Panc1 (cell line): ENCODE measurements around the gene FHAD1. TPM values are rescaled to one million over a fixed set of nuclear protein-coding genes. Genes with fewer than 3 reads are reported as not detected.

Source experiments
- ATAC-seq: fragments of 200-7000 bp; cut with Tn5 transposase; 2 replicates; pipeline ENCODE4 v1.9.1; 2020; ENCODE audit warnings: mild to moderate bottlenecking, moderate library complexity
- BruUV-seq: library from RNA; stranded (reverse); fragments of 400-500 nt; replicated peaks from 2 replicates; lab custom pipeline; 2021; lab: Mats Ljungman, UMichigan
- CTCF ChIA-PET: fragments of 300-600 bp; sonication (Branson Sonifier 250); formaldehyde crosslinking; loops from one replicate; lab custom pipeline; 2022; ENCODE audit warnings: antibody characterized with exemption; lab: Charles Lee
- POLR2A ChIA-PET: fragments of 300-600 bp; sonication (Branson Sonifier 250); formaldehyde crosslinking; loops from one replicate; lab custom pipeline; 2022; ENCODE audit warnings: antibody characterized with exemption; lab: Charles Lee
- DNase-seq: peaks from one replicate; pipeline ENCODE4 v3.0.0-alpha.2; 2010; ENCODE audit warnings: low read depth, low spot score
- H3K27ac ChIP-seq: 2 replicates; pipeline ENCODE4 v1.5.1; 2011; ENCODE audit warnings: mild to moderate bottlenecking, low read length, inconsistent platforms
- H3K27me3 ChIP-seq: fragments of 200-500 bp; sonication (Bioruptor generic); 2 replicates; pipeline ENCODE4 v1.6.0; 2014; ENCODE audit warnings: low read length, inconsistent platforms; ENCODE audit not compliant: control insufficient read depth, insufficient read depth
- H3K36me3 ChIP-seq: fragments of 200-500 bp; sonication (Bioruptor generic); 2 replicates; pipeline ENCODE4 v1.5.1; 2014; ENCODE audit warnings: inconsistent platforms, mild to moderate bottlenecking, low read length, moderate library complexity; ENCODE audit not compliant: control insufficient read depth, insufficient read depth
- H3K4me1 ChIP-seq: 2 replicates; pipeline ENCODE4 v1.5.1; 2011; ENCODE audit warnings: inconsistent platforms, mild to moderate bottlenecking, low read length, moderate library complexity; ENCODE audit not compliant: control insufficient read depth, insufficient read depth
- H3K4me3 ChIP-seq, 2 experiments: 2 replicates each; pipeline ENCODE4 v1.5.1; 2011 to 2012; ENCODE audit warnings: low read depth in 2 of 2, low read length in 2 of 2, mild to moderate bottlenecking in 2 of 2, inconsistent platforms in 1 of 2, moderate library complexity in 1 of 2
- H3K9me3 ChIP-seq: fragments of 200-500 bp; sonication (Bioruptor generic); 2 replicates; pipeline ENCODE4 v1.5.1; 2014; ENCODE audit warnings: low read depth, mild to moderate bottlenecking, inconsistent platforms, low read length, moderate library complexity; ENCODE audit not compliant: control insufficient read depth, insufficient read depth
- CTCF ChIP-seq: fragments of 450-650 bp; IDR thresholded peaks from 2 replicates; pipeline ENCODE4 v1.5.1; 2017; ENCODE audit warnings: mild to moderate bottlenecking
- POLR2AphosphoS5 ChIP-seq: IDR thresholded peaks from 2 replicates; pipeline ENCODE4 v1.6.1; 2012; ENCODE audit warnings: mild to moderate bottlenecking, low read depth, low read length, moderate library complexity
- SIN3A ChIP-seq: IDR thresholded peaks from 2 replicates; pipeline ENCODE4 v1.6.1; 2012; ENCODE audit warnings: low read depth, mild to moderate bottlenecking, low read length, moderate library complexity, borderline replicate concordance; ENCODE audit not compliant: insufficient read depth
- TCF7L2 ChIP-seq: IDR thresholded peaks from 2 replicates; pipeline ENCODE4 v1.6.1; 2011; ENCODE audit warnings: mild to moderate bottlenecking, low read depth, low read length, inconsistent platforms
- in situ Hi-C: cut with HindIII; loops from 2 replicates; pipeline ENCODE4 v1.10.0; 2016; ENCODE audit warnings: low sequenced_read_pairs, low pct_unique_long_range_greater_than_20kb
- intact Hi-C: fragments of 100-400 bp; cut with micrococcal nuclease; formaldehyde crosslinking; loops from one replicate; pipeline ENCODE4 v1.10.0; 2022; ENCODE audit not compliant: unreplicated experiment
- total RNA-seq: library from RNA; stranded (reverse); gene quantifications from one replicate; pipeline ENCODE4 v1.2.1, GENCODE V29; 2021; ENCODE audit not compliant: unreplicated experiment
- TF ChIP-seq, protein P1 (sequence below), 2 experiments: IDR thresholded peaks; 2 replicates each; pipeline ENCODE4 v1.6.1; 2011 to 2012; ENCODE audit warnings: low read depth in 2 of 2, control low read depth in 1 of 2, low read length in 1 of 2, mild to moderate bottlenecking in 1 of 2, moderate library complexity in 1 of 2; ENCODE audit not compliant: insufficient read depth in 1 of 2

Gene FHAD1
- total RNA-seq, 1 experiment from 2014 or later = 0.23 TPM

GRCh38 chr1:15288173-15288926, 41.3 kb downstream of the FHAD1 start:
- CTCF ChIA-PET = interaction anchor here (0.8 kb wide), 1 partner anchor 17 kb away, joined by 3 read pairs; no protein-coding TSS in a partner anchor
- Histone ChIP-seq H3K27me3 (no peaks in the 10 kb centered on the region), H3K27ac (no peak overlapping the region), H3K36me3 (no peaks in the 10 kb centered on the region), H3K4me3 (no peak overlapping the region), H3K4me1 (no peaks in the 10 kb centered on the region), H3K9me3 (no peaks in the 10 kb centered on the region)
- in situ Hi-C loops (no loop called here), intact Hi-C loops (no loop called here)
- ATAC-seq (no peak), DNase-seq (no peak)
- TF ChIP-seq TCF7L2 = no peak
- TF ChIP-seq, protein P1, sequence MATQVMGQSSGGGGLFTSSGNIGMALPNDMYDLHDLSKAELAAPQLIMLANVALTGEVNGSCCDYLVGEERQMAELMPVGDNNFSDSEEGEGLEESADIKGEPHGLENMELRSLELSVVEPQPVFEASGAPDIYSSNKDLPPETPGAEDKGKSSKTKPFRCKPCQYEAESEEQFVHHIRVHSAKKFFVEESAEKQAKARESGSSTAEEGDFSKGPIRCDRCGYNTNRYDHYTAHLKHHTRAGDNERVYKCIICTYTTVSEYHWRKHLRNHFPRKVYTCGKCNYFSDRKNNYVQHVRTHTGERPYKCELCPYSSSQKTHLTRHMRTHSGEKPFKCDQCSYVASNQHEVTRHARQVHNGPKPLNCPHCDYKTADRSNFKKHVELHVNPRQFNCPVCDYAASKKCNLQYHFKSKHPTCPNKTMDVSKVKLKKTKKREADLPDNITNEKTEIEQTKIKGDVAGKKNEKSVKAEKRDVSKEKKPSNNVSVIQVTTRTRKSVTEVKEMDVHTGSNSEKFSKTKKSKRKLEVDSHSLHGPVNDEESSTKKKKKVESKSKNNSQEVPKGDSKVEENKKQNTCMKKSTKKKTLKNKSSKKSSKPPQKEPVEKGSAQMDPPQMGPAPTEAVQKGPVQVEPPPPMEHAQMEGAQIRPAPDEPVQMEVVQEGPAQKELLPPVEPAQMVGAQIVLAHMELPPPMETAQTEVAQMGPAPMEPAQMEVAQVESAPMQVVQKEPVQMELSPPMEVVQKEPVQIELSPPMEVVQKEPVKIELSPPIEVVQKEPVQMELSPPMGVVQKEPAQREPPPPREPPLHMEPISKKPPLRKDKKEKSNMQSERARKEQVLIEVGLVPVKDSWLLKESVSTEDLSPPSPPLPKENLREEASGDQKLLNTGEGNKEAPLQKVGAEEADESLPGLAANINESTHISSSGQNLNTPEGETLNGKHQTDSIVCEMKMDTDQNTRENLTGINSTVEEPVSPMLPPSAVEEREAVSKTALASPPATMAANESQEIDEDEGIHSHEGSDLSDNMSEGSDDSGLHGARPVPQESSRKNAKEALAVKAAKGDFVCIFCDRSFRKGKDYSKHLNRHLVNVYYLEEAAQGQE (IDR thresholded peaks at IDR 0.05; ENCODE audit: insufficient read depth in 1 of 2, low read depth in 2 of 2, low read length in 1 of 2) = no peak
- no peak for TF ChIP-seq POLR2AphosphoS5
- TF ChIP-seq SIN3A = no peak
- TF ChIP-seq CTCF = no peak
- BruUV-seq = no TSS peak
- POLR2A ChIA-PET = no interaction called here

DNA sequence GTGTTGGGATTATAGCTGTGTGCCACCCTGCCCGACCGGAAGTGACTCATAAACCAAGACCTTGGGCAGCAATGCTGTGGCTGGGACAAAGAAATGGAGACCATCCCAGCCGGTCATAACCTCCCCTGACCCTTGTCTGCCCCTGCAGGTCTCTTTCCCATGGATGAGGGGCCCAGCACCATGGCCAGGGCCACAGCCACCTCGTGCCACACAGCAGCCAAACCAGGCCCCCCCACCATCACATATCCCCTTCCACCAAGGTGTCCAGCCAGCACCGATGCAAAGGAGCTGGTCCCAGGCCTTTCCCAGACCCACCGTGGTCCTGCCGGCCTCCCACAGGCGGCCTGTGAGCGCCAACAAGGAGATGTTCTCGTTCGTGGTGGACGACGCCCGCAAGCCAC, 42.2 kb downstream of the FHAD1 start:
- no peaks in the 10 kb centered on the region for H3K27me3 ChIP-seq
- no TSS peak for BruUV-seq
- ChIA-PET CTCF (no interaction called here), POLR2A (no interaction called here)
- H3K4me3 ChIP-seq = no peak overlapping the region
- H3K4me1 ChIP-seq = no peaks in the 10 kb centered on the region
- ATAC-seq = no peak
- no peak for TF ChIP-seq CTCF
- TF ChIP-seq TCF7L2 = no peak
- TF ChIP-seq SIN3A = no peak
- TF ChIP-seq, protein P1 (IDR thresholded peaks at IDR 0.05; ENCODE audit: insufficient read depth in 1 of 2, low read depth in 2 of 2, low read length in 1 of 2) = peak; percentile 52 to 68; a peak in 2 of 4 replicates
- in situ Hi-C loops = no loop called here
- H3K9me3 ChIP-seq = no peaks in the 10 kb centered on the region
- DNase-seq = no peak
- H3K36me3 ChIP-seq = no peaks in the 10 kb centered on the region
- intact Hi-C loops = no loop called here
- no peak overlapping the region for H3K27ac ChIP-seq
